ENCODE data around the gene OSTM1. TPM values are rescaled to one million over a fixed set of nuclear protein-coding genes. Genes with fewer than 3 reads are reported as not detected.
A peak's percentile ranks its signal among the peaks of the same experiment; 100 is the strongest.

OSTM1 gene
- total and polyA plus RNA-seq, 2 experiments from 2014 or later: 17.4 to 28.1 TPM

DNA sequence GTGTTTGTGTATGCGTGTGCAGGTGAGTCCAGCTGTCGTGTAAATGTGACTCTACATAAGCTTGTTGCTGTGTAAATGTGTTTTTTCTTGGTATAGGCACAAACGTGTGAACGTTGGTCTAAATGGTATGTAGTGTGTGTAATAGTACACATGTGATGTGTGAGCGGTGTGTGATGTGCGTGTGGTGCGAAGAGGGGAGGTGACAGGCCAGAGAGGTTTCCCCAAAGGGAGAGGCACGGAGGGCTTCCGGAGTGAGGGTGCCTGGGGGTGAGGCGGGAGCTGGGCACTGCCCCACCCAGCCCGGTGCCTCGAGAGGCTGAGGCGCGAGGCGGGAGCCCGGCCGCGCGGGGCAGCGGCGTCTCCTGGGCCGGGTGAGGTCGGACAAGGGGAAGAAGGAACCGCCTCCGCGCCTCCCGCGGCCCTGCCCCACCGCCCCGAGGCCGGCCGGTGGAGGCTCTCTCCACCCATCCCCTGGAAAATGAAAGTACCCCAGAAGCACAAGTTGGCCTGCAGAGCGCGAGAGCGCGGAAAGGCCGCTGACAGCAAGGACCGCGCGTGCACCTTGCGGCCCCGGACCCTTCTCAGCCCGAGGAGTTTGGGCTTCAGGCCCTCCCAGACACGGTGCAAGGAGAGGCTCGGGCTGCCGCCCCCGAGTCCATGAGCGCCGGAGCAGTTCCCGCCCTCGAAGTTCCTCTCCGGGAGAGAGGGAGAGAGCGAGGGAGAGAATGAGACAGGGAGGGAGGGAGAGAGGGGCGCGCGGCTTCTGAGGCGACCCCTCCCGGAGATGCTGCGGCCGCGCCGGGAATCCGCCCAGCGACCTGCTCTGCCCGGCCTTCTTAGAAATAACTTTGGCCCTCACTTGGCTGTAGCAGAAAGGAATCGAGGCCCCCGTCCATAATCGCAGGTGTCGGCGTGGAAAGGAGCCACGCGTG is 43.2 kb upstream of the OSTM1 start:
- Mint-ChIP-seq H3K9me3 (peaks cover 4% of the 10 kb centered on the region; the same call in 2 of the 3 replicates), H3K36me3 (ENCODE audit: low read depth) (no peaks in the 10 kb centered on the region; the same call in 2 of the 3 replicates), H3K4me1 (peaks cover 59% of the 10 kb centered on the region), H3K27ac (no peak overlapping the region), H3K27me3 (ENCODE audit: insufficient read depth, low read depth, poor library complexity) (peaks cover 97% of the 10 kb centered on the region), H3K4me3 (peak overlapping the region; percentile 65)
- H3K27ac ChIP-seq (ENCODE audit: low read depth): no peak overlapping the region
- peak overlapping the region; percentile 64 for H3K4me3 ChIP-seq
- TF ChIP-seq EZH2 (IDR thresholded peaks at IDR 0.05; ENCODE audit: low read depth, unreplicated experiment): peak; percentile 99
- TF ChIP-seq, protein P1, sequence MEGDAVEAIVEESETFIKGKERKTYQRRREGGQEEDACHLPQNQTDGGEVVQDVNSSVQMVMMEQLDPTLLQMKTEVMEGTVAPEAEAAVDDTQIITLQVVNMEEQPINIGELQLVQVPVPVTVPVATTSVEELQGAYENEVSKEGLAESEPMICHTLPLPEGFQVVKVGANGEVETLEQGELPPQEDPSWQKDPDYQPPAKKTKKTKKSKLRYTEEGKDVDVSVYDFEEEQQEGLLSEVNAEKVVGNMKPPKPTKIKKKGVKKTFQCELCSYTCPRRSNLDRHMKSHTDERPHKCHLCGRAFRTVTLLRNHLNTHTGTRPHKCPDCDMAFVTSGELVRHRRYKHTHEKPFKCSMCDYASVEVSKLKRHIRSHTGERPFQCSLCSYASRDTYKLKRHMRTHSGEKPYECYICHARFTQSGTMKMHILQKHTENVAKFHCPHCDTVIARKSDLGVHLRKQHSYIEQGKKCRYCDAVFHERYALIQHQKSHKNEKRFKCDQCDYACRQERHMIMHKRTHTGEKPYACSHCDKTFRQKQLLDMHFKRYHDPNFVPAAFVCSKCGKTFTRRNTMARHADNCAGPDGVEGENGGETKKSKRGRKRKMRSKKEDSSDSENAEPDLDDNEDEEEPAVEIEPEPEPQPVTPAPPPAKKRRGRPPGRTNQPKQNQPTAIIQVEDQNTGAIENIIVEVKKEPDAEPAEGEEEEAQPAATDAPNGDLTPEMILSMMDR (conservative IDR thresholded peaks at IDR 0.05; ENCODE audit: low read depth in 2 of 2): no peak
- peak; percentile 89 for TF ChIP-seq EZH2phosphoT487 (IDR thresholded peaks at IDR 0.05; ENCODE audit: unreplicated experiment)
- peaks cover 100% of the 10 kb centered on the region for H3K27me3 ChIP-seq (ENCODE audit: insufficient read depth)
- H4K20me1 ChIP-seq (replicated peaks; ENCODE audit: insufficient read depth): peaks cover 11% of the 10 kb centered on the region; the same call in 1 of the 2 replicates
- DNase-seq (ENCODE audit: low spot score) (peak; percentile 88), ATAC-seq (peak; percentile 12)
- H3K4me1 ChIP-seq (ENCODE audit: insufficient read depth): peaks cover 50% of the 10 kb centered on the region
- no peaks in the 10 kb centered on the region for H3K9me2 ChIP-seq (ENCODE audit: insufficient read depth)
- no peaks in the 10 kb centered on the region for H3K79me2 ChIP-seq (replicated peaks; ENCODE audit: insufficient read depth)
- peak overlapping the region; percentile 85 for H3K4me2 ChIP-seq
- peaks cover 39% of the 10 kb centered on the region for H3F3A ChIP-seq (replicated peaks; ENCODE audit: low read depth)
- no peaks in the 10 kb centered on the region for H3K36me3 ChIP-seq (ENCODE audit: insufficient read depth)
- no peak overlapping the region; the same call in 1 of the 2 replicates for H2AFZ ChIP-seq

DNA sequence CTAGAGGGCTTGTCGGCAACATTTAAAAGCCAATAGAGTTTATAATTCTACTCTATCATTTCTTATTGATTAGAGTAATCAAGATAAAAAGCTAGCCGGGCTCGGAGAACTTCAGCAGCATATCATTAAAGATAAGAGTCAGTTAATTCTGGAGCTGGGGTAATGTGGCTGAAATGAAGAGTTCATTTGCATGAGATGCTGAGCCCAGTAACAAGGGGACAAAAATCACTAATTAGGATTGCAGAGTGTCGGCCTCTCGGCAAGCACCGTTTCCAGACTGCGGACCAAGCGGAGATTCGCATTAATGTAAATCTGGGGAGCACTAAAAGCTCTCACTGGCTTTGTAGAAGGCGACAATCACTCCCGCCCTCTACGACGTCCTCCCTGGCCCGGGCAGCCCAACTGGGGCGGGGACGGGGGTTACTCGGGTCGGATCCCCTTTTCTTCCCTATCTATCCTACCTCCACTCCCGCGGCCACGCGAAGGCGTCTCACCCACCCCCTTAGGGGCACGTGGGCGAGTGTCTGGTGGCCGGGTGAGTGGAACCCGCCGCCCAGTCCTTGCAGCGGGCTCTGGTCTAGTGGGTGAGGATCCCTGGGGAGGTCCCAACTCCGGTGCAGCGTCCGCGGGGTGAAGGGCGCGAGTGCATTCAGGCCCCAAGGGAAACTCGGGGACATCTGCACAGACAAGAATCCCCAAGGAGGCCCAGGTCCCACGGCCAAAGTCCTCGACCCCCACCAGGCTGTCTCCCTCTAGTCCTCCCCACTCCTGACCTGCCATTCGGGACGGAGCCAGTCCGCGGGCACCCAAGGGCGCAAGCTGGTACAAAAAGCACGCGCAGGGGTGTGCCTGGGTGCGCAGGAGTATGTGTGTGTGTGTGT is 42.2 kb upstream of the OSTM1 start:
- Mint-ChIP-seq H3K36me3 (ENCODE audit: low read depth) (no peaks in the 10 kb centered on the region; the same call in 2 of the 3 replicates), H3K4me1 (peaks cover 59% of the 10 kb centered on the region), H3K27me3 (ENCODE audit: insufficient read depth, low read depth, poor library complexity) (peaks cover 97% of the 10 kb centered on the region), H3K4me3 (peak overlapping the region; percentile 65), H3K27ac (no peak overlapping the region), H3K9me3 (peaks cover 4% of the 10 kb centered on the region; the same call in 2 of the 3 replicates)
- Histone ChIP-seq H3K36me3 (ENCODE audit: insufficient read depth) (no peaks in the 10 kb centered on the region), H3K4me1 (ENCODE audit: insufficient read depth) (peaks cover 50% of the 10 kb centered on the region), H3K4me3 (peak overlapping the region; percentile 64), H3K79me2 (replicated peaks; ENCODE audit: insufficient read depth) (no peaks in the 10 kb centered on the region), H3K27me3 (ENCODE audit: insufficient read depth) (peaks cover 100% of the 10 kb centered on the region), H3K9me2 (ENCODE audit: insufficient read depth) (no peaks in the 10 kb centered on the region), H3F3A (replicated peaks; ENCODE audit: low read depth) (peaks cover 36% of the 10 kb centered on the region), H4K20me1 (replicated peaks; ENCODE audit: insufficient read depth) (peaks cover 11% of the 10 kb centered on the region; the same call in 1 of the 2 replicates), H2AFZ (no peak overlapping the region), H3K27ac (ENCODE audit: low read depth) (no peak overlapping the region), H3K4me2 (peak overlapping the region; percentile 85)
- DNase-seq (ENCODE audit: low spot score) (peak; percentile 55), ATAC-seq (no peak)
- no peak for TF ChIP-seq POLR2AphosphoS5 (IDR thresholded peaks at IDR 0.05; ENCODE audit: low read depth)
- no peak for TF ChIP-seq STAT1 (IDR thresholded peaks at IDR 0.05; ENCODE audit: unreplicated experiment)
- no peak for TF ChIP-seq CREB1 (CRISPR knock-in tag; IDR thresholded peaks at IDR 0.05; ENCODE audit: low read depth)
- TF ChIP-seq, protein P2, sequence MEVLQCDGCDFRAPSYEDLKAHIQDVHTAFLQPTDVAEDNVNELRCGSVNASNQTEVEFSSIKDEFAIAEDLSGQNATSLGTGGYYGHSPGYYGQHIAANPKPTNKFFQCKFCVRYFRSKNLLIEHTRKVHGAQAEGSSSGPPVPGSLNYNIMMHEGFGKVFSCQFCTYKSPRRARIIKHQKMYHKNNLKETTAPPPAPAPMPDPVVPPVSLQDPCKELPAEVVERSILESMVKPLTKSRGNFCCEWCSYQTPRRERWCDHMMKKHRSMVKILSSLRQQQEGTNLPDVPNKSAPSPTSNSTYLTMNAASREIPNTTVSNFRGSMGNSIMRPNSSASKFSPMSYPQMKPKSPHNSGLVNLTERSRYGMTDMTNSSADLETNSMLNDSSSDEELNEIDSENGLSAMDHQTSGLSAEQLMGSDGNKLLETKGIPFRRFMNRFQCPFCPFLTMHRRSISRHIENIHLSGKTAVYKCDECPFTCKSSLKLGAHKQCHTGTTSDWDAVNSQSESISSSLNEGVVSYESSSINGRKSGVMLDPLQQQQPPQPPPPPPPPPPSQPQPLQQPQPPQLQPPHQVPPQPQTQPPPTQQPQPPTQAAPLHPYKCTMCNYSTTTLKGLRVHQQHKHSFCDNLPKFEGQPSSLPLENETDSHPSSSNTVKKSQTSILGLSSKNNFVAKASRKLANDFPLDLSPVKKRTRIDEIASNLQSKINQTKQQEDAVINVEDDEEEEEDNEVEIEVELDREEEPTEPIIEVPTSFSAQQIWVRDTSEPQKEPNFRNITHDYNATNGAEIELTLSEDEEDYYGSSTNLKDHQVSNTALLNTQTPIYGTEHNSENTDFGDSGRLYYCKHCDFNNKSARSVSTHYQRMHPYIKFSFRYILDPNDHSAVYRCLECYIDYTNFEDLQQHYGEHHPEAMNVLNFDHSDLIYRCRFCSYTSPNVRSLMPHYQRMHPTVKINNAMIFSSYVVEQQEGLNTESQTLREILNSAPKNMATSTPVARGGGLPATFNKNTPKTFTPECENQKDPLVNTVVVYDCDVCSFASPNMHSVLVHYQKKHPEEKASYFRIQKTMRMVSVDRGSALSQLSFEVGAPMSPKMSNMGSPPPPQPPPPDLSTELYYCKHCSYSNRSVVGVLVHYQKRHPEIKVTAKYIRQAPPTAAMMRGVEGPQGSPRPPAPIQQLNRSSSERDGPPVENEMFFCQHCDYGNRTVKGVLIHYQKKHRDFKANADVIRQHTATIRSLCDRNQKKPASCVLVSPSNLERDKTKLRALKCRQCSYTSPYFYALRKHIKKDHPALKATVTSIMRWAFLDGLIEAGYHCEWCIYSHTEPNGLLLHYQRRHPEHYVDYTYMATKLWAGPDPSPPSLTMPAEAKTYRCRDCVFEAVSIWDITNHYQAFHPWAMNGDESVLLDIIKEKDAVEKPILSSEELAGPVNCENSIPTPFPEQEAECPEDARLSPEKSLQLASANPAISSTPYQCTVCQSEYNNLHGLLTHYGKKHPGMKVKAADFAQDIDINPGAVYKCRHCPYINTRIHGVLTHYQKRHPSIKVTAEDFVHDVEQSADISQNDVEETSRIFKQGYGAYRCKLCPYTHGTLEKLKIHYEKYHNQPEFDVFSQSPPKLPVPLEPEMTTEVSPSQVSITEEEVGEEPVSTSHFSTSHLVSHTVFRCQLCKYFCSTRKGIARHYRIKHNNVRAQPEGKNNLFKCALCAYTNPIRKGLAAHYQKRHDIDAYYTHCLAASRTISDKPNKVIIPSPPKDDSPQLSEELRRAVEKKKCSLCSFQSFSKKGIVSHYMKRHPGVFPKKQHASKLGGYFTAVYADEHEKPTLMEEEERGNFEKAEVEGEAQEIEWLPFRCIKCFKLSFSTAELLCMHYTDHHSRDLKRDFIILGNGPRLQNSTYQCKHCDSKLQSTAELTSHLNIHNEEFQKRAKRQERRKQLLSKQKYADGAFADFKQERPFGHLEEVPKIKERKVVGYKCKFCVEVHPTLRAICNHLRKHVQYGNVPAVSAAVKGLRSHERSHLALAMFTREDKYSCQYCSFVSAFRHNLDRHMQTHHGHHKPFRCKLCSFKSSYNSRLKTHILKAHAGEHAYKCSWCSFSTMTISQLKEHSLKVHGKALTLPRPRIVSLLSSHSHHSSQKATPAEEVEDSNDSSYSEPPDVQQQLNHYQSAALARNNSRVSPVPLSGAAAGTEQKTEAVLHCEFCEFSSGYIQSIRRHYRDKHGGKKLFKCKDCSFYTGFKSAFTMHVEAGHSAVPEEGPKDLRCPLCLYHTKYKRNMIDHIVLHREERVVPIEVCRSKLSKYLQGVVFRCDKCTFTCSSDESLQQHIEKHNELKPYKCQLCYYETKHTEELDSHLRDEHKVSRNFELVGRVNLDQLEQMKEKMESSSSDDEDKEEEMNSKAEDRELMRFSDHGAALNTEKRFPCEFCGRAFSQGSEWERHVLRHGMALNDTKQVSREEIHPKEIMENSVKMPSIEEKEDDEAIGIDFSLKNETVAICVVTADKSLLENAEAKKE (CRISPR knock-in tag; IDR thresholded peaks at IDR 0.05): no peak
- TF ChIP-seq EZH2 (IDR thresholded peaks at IDR 0.05; ENCODE audit: low read depth, unreplicated experiment): peak; percentile 96
- TF ChIP-seq EZH2phosphoT487 (IDR thresholded peaks at IDR 0.05; ENCODE audit: unreplicated experiment): peak; percentile 81
- TF ChIP-seq ZNF331 (CRISPR knock-in tag; IDR thresholded peaks at IDR 0.05; ENCODE audit: low read depth): no peak
- TF ChIP-seq JUNB (IDR thresholded peaks at IDR 0.05; ENCODE audit: unreplicated experiment): no peak

Data from GM23338 (cell line).